GM19438 (cell line): ENCODE results near the gene PAXIP1.

ENCODE experiments used
- ATAC-seq: cut with Tn5 transposase; IDR thresholded peaks from one replicate; pipeline ENCODE4 v1.9.1; 2021; ENCODE audit warnings: low read depth; ENCODE audit not compliant: unreplicated experiment

The PAXIP1 gene

DNA sequence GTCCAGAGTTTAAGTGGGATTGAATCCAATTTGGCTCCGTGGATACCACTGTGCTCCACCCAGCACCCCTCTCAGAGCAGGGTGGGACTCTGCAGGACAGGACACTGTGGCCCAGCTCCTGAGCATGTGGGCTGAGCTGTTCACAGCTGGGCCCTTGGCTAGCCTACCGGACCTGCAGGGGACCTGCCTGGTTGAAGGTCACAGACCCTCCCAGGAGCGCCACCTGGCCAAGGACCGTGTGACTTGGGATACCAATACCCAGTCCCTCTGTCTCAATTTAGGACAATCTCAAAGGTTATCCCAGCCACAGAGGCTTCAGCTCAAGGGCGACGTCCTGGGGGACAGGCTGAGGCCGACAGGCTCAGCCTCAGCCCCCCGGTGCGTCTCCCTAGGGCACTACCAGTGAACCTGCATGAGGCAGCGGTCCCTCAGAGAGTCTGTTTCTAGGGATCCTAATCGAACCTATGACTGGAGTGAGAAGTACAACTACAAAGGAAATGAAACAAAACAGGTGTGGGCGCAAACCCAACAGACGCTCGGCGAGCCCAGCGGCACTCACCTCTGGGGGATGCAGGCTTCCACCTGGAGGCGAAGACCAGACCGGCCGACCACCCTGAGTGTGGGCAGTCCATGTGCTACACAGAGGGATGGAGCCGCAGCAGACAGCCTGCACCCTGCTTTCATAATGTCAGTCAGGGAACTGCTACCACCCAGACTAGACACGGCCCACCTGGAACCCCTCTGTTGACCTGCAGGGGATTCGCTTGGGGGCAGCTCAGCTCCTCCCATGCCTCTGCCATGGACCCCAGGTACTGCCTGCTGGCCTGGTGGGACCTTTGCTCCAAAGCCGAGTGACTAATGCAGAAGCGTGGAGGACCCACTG is 103.7 kb downstream of the PAXIP1 start:
- ATAC-seq: no peak

GRCh38 chr7:154896076-154896475 is 106.8 kb downstream of the PAXIP1 start:
- no peak for ATAC-seq
